ENCODE measurements around the gene PRKAR2A. TPM values are rescaled to one million over a fixed set of nuclear protein-coding genes. Genes with fewer than 3 reads are reported as not detected.
"Not testable (repeated sequence)": the region's sequence is repeated elsewhere in the genome, so short reads cannot be mapped to it uniquely, and the experiment has no call there.

PRKAR2A gene
- total and polyA plus RNA-seq, 10 of the 15 experiments (the other 5 are each of a cell fraction or from before 2014, with no cell fraction given), result 9.8 to 46.2 (median 13.2) TPM

GRCh38 chr3:48830715-48831114 is 17.0 kb downstream of the PRKAR2A start:
- Histone ChIP-seq H4K20me1 (ENCODE audit: control insufficient read depth, insufficient read depth) (no peaks in the 10 kb centered on the region), H3K4me1 (ENCODE audit: control insufficient read depth, insufficient read depth, low read length) (no peaks in the 10 kb centered on the region), H3K27me3 (replicated peaks in 1 of 2; ENCODE audit: control insufficient read depth in 2 of 2, insufficient read depth in 2 of 2, low read length in 1 of 2) (no peaks in the 10 kb centered on the region), H3K9me3 (replicated peaks; ENCODE audit: control insufficient read depth, insufficient read depth, low read length) (no peaks in the 10 kb centered on the region; the same call in 2 of the 3 replicates), H3K79me2 (ENCODE audit: control insufficient read depth, insufficient read depth, low read length) (no peaks in the 10 kb centered on the region), H2AFZ (ENCODE audit: control insufficient read depth, low read depth, low read length) (no peak overlapping the region), H3K4me3 (no peak overlapping the region), H3K4me2 (ENCODE audit: control insufficient read depth, insufficient read depth) (no peak overlapping the region), H3K9ac (ENCODE audit: control insufficient read depth, insufficient read depth, low read length) (no peak overlapping the region), H3K36me3 (ENCODE audit: control insufficient read depth in 2 of 2, insufficient read depth in 2 of 2, low read length in 1 of 2) (no peaks in the 10 kb centered on the region), H3K27ac (ENCODE audit: control insufficient read depth, insufficient read depth) (no peak overlapping the region)
- no TSS peak for BruUV-seq (replicated peaks)
- intact Hi-C loops (cut with micrococcal nuclease; ENCODE audit: unreplicated experiment) (no loop called here), in situ Hi-C loops (cut with MboI) (no loop called here)
- CTCF ChIA-PET, result no interaction called here
- POLR2A ChIA-PET, result interaction anchor here (0.7 kb wide), 1 partner anchor 229 kb away, joined by 4 read pairs; no protein-coding TSS in a partner anchor
- RAD21 ChIA-PET (ENCODE audit: unreplicated experiment), result no interaction called here
- SMC1A ChIA-PET (ENCODE audit: uncharacterized antibody, unreplicated experiment), result interaction anchor here (1.0 kb wide), 1 partner anchor 67 kb away, joined by 3 read pairs; no protein-coding TSS in a partner anchor
- TF ChIP-seq RUNX3 (IDR thresholded peaks at IDR 0.05; ENCODE audit: low read length) (no peak), ETV6 (conservative IDR thresholded peaks at IDR 0.05 in 1 of 2, IDR thresholded peaks at IDR 0.05 in 1 of 2; ENCODE audit: borderline replicate concordance in 1 of 2, low read depth in 1 of 2) (no peak), ZBTB40 (IDR thresholded peaks at IDR 0.05; ENCODE audit: borderline replicate concordance) (no peak)
- FAIRE-seq, result no peak
- DNase-seq (ENCODE audit: low read depth, low spot score), result no peak
- ATAC-seq, result no peak
- WGBS (ENCODE audit: insufficient coverage, insufficient replicate concordance, low lambda C conversion rate, missing lambda C conversion rate), result 97% methylated on average over 6 of the region's 6 CpGs

- H3K27me3 ChIP-seq (replicated peaks in 1 of 2; ENCODE audit: control insufficient read depth in 2 of 2, insufficient read depth in 2 of 2, low read length in 1 of 2); H3K27ac ChIP-seq (ENCODE audit: control insufficient read depth, insufficient read depth); H2AFZ ChIP-seq (ENCODE audit: control insufficient read depth, low read depth, low read length); H3K9me3 ChIP-seq (replicated peaks; ENCODE audit: control insufficient read depth, insufficient read depth, low read length); H3K4me1 ChIP-seq (ENCODE audit: control insufficient read depth, insufficient read depth, low read length); H3K36me3 ChIP-seq (ENCODE audit: control insufficient read depth in 2 of 2, insufficient read depth in 2 of 2, low read length in 1 of 2); SMC1A ChIA-PET (ENCODE audit: uncharacterized antibody, unreplicated experiment); H3K79me2 ChIP-seq (ENCODE audit: control insufficient read depth, insufficient read depth, low read length); H3K4me3 ChIP-seq; CTCF ChIA-PET; H4K20me1 ChIP-seq (ENCODE audit: control insufficient read depth, insufficient read depth); intact Hi-C loops (cut with micrococcal nuclease; ENCODE audit: unreplicated experiment); FAIRE-seq; H3K9ac ChIP-seq (ENCODE audit: control insufficient read depth, insufficient read depth, low read length); POLR2A ChIA-PET; RAD21 ChIA-PET (ENCODE audit: unreplicated experiment); in situ Hi-C loops (cut with MboI); BruUV-seq (replicated peaks); DNase-seq (ENCODE audit: low read depth, low spot score); H3K4me2 ChIP-seq (ENCODE audit: control insufficient read depth, insufficient read depth); ATAC-seq: not testable (repeated sequence)
- WGBS (ENCODE audit: insufficient coverage, insufficient replicate concordance, low lambda C conversion rate, missing lambda C conversion rate), result 97% methylated on average over 10 of the region's 11 CpGs
These were observed 18.1 kb downstream of the PRKAR2A start for GRCh38 chr3:48829525-48829924.

- CTCF ChIA-PET, FAIRE-seq: not testable (repeated sequence)
These were observed 19.8 kb downstream of the PRKAR2A start for GRCh38 chr3:48827874-48828273.

More at GRCh38 chr3:48827874-48828273, 19.8 kb downstream of the PRKAR2A start:
- H3K4me1 ChIP-seq (ENCODE audit: control insufficient read depth, insufficient read depth, low read length); SMC1A ChIA-PET (ENCODE audit: uncharacterized antibody, unreplicated experiment); RAD21 ChIA-PET (ENCODE audit: unreplicated experiment); H3K27me3 ChIP-seq (replicated peaks in 1 of 2; ENCODE audit: control insufficient read depth in 2 of 2, insufficient read depth in 2 of 2, low read length in 1 of 2); in situ Hi-C loops (cut with MboI); DNase-seq (ENCODE audit: low read depth, low spot score); H3K4me3 ChIP-seq; H3K4me2 ChIP-seq (ENCODE audit: control insufficient read depth, insufficient read depth); H3K79me2 ChIP-seq (ENCODE audit: control insufficient read depth, insufficient read depth, low read length); ATAC-seq; H3K36me3 ChIP-seq (ENCODE audit: control insufficient read depth in 2 of 2, insufficient read depth in 2 of 2, low read length in 1 of 2); H3K9ac ChIP-seq (ENCODE audit: control insufficient read depth, insufficient read depth, low read length); BruUV-seq (replicated peaks); H3K9me3 ChIP-seq (replicated peaks; ENCODE audit: control insufficient read depth, insufficient read depth, low read length); intact Hi-C loops (cut with micrococcal nuclease; ENCODE audit: unreplicated experiment); H4K20me1 ChIP-seq (ENCODE audit: control insufficient read depth, insufficient read depth); H3K27ac ChIP-seq (ENCODE audit: control insufficient read depth, insufficient read depth); H2AFZ ChIP-seq (ENCODE audit: control insufficient read depth, low read depth, low read length): not testable (repeated sequence)
- 88% methylated on average over 10 of the region's 10 CpGs for WGBS (ENCODE audit: insufficient coverage, insufficient replicate concordance, low lambda C conversion rate, missing lambda C conversion rate)
- POLR2A ChIA-PET, result interaction anchor here (0.6 kb wide), 1 partner anchor 71 kb away, joined by 4 read pairs; the partner anchor contains the start of gene SLC25A20
